Stimulated activated CD4-positive, alpha-beta T cell treated with anti-CD3 and anti-CD28 coated beads, Interleukin-12 subunit alpha, Interleukin-12 subunit beta, amount 100 ng/mL, for 48 hours (primary cell): Measurements from ENCODE around the gene SND1.

Experiments
- DNase-seq, 3 donors: peaks; one replicate each; pipeline ENCODE4 v3.0.0-alpha.2; 2020; ENCODE audit warnings: low read depth in 2 of 3, low spot score in 1 of 3

The SND1 gene

DNA sequence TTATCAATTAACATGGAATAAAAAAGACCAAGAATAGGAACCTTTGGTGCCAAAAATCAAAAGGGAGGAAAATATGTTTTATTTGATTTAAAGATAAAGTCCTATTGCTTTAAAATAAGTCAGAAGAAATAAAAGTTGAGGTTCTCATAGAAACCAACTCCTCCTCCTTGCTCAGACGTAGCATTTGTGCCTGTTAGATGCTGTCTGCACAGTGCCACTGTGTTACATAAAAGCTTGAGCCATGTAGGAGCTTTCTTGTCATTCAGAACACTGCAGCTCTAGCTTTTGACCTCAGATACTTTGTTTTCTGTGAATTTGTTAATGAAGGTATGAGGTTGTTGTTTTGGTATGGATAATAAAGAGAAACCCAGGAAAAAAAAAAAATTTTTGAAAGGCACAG, 328.9 kb downstream of the SND1 start:
- DNase-seq, result no peak

DNA sequence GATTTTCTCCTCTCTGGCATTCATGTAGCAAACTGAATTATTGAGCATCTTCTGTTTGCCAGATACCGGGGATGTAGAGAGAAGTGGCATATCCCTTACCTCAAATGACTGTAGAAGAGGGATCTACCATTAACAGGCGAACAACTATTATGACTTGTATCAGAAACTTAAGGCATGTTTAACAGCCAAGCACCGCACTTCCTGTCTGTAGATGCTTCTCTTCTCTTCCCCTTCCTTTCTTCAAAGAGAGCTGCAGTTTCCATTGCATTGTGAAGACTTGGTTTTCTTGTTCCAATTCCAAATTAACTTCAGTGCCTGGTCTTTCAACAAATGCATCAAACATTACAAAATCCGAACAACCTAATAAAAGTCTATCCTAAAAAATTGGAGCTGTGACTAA, 330.0 kb downstream of the SND1 start:
- no peak for DNase-seq

DNA sequence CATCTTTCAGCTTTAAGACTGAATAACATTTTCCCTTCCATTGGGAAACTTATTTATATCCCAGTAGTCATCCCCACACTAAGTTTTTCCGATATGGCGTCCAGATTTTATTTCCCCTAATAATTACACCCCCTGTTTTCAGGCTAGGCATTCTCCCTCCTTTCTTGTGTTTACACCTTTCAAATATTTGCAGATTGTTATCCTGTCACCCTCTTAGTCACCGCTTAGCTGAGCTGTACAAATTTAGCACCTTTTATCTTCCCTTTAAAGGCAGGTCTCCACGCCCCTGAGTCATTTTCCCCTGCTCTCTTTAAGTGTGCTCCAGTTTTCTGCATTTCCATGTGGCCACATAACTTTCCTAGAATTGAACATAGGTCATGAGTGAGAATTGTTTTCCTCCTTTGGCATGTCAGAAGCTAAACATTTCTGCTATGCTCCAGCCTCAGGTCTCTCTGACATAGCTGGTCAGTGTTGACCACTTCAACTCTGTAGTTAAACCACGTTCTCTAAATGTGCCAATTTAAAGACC, 331.9 kb downstream of the SND1 start:
- DNase-seq, result no peak

- DNase-seq, result no peak
These were observed 334.9 kb downstream of the SND1 start for GRCh38 chr7:127986581-127987521.

DNA sequence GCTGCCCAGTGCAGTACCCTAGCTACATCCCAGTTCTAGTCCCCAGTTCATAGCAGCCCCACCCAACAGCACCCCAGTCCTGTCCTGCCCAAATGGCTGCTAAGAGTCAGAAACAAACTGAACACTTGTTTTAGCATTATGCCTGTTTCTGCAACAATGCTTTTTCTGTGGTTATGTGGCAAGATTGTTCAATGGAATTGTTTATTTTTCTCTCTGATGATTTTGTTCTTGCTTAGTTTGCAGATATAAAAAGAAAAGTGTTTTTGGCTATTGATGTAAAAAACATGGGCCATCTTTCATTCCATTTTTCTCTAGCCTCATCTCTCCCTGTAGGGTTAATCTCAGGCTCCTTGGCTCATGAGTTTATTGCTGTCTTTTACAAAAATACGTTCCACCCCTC, 336.8 kb downstream of the SND1 start:
- DNase-seq, result no peak

- no peak for DNase-seq
These were observed 341.3 kb downstream of the SND1 start for GRCh38 chr7:127993317-127993716.

- DNase-seq, result no peak
These were observed 342.0 kb downstream of the SND1 start for GRCh38 chr7:127993987-127994386.

DNA sequence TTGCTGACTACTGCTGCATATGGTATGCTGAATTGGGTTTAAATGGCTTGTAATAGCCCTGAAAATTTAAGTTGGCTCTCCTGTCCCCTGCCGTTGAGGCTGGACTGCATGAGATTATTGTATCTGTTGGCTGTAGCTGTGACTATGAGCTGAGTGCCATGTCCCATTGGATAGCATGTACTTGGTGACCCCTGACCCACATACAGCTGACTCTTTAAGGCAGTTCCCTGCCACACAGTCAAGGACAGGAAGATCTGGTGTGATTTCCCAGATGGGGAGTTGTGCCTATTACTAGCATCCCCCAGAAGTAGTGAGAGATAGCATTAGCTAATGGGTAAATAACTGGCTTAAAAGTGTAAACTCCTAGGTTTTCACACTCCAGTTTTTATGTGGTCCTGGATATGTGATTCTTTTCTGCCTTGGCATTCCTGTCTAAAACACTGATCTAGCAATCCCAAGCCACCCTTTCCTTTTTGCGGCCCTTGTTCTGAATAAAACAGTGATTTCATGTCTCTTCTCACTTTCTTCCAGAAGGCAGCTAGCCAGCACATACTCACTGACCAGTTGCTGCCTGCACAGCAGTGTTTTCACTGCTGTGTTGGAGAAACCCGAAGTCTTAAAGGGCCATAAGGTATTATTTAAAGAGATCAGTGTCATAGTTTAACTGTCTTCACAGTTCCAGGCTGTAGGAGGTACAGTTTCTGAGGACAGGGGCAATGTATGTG, 343.3 kb downstream of the SND1 start:
- no peak for DNase-seq

GRCh38 chr7:127995881-127996215, 343.9 kb downstream of the SND1 start:
- DNase-seq, result no peak

- no peak for DNase-seq
These were observed 344.5 kb downstream of the SND1 start for GRCh38 chr7:127996253-127997071.

DNA sequence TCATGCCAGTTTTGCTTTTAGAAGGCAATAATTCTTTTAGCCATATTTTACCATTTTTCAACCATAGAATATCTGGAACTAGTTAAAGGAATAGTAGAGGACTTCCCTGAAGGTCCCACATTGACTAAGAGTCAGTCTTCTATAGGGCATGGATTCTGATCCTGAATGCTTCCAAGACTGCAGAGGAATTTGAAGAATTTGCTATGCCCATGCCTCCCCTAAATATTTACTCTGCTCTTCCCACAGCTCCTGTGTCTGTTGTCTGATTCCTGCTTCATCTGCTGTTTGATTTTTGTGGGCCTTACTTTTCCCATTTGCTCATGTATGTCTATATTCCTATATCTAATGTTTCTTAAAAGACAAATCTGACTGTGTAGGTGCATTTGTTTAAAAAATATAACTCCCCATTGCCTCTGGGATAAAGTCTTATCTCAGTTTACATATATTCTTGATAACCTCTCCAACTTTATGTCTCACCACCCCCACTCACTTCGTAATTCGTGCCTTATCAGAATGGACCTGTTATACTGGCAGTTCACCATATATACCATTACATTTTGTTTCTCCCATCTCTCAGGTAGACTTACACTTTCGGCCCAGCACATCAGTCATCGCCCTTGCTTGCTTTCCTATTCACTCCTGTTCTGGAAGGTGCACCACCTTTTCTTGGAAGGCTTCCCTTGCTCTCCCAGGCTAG, 345.4 kb downstream of the SND1 start:
- DNase-seq, result no peak

DNA sequence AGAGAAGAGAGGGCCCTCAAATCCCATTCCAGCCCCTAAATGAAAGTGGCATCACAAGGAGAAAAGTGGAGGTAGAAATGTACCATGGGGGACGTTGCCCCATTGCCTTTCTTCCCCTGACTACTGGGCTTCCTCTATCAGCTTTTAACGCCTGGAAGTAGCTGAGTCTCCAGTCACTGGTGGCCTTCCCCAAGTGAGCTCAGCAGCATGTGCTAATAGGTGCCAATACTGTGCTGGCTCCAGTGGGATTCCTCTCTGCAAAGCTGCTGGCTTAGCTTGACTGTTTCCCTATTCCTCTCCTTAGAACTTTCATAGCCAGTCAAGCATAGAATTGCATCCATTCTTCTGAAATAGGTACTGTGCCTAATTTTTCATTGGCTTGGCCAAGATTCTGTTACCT, 346.7 kb downstream of the SND1 start:
- no peak for DNase-seq

DNA sequence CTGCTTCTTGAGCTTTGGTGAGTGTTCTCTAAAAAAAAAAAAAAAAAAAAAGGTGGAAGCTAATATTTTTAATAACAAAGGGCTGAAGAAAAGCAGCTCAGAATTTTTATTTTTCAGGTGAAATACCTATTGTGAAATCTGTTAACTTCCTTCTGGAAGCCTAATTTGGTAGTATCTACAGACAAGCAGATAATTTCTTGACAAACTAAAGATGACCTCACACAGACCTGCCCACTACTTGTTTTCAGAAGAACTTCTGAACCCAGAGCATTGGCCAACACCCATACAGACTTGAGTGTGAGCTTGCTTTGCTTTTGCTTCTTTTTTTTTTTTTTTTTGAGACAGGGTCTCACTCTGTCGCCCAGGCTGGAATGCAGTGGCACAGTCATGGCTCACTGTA, 348.1 kb downstream of the SND1 start:
- DNase-seq, result no peak

DNA sequence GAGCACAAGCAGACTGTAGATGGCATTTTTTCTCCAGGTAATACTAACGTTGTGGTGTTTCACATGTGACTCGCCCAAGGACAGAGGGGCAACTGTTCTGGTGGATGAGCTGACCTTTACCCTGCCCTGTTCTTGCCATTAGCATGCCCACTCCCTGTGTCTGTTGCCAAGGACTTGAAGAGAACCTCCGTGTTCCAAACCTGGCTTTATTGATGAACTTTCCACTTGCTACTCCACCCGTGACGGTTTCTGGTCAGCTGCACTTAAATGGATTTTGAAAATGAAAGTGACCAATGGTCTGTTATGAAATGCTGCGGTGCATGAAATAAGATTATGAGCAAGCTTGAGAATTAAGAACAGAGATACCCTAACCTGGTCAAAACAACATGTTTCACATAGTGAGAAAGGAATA, 348.9 kb downstream of the SND1 start:
- no peak for DNase-seq

DNA sequence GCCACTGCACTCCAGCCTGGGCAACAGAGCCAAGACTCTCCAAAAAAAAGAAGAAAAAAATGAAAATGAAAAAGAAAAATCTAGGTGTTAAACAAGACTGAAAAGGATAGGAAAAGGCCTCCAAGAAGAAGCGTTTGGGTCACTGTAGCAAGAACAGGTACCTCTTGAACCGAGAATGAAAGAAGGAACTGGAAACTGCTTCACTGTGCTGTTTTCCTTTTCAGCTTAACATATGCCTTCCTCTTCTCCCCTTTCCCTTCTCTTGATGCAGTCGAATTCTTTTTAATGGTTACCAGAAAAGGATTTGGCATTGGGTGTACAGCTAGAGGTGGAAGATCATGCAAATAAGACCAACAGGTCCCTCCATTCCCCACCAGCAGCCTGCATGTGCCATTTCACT, 351.2 kb downstream of the SND1 start:
- no peak for DNase-seq

- DNase-seq, result no peak
These were observed 351.8 kb downstream of the SND1 start for GRCh38 chr7:128003787-128004186.

- DNase-seq, result no peak
These were observed 352.6 kb downstream of the SND1 start for GRCh38 chr7:128004623-128005022.

DNA sequence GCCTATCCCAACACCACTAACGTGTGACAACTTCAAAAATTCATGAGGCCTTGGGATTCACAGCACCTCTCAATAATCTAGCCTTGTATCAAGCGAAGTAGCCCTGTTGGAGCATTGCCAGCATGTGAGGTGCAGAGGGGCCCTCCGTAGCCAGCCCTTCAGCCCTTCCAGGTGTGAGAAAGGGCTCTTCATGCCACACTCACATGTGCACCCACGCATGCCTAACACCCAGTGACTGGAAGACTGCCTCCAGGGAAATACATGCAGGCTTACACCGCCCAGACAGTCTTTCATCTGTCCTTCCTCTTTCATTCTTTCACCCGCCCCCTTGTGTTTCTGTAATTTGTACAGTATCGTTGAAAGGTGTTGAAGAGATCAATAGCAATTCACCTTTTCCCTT, 353.1 kb downstream of the SND1 start:
- no peak for DNase-seq

GRCh38 chr7:128005759-128006159, 353.8 kb downstream of the SND1 start:
- DNase-seq, result no peak

- DNase-seq, result no peak
These were observed 354.7 kb downstream of the SND1 start for GRCh38 chr7:128006550-128007302.
